Measurements from ENCODE around the gene PPP1R14D.

Gene PPP1R14D

DNA sequence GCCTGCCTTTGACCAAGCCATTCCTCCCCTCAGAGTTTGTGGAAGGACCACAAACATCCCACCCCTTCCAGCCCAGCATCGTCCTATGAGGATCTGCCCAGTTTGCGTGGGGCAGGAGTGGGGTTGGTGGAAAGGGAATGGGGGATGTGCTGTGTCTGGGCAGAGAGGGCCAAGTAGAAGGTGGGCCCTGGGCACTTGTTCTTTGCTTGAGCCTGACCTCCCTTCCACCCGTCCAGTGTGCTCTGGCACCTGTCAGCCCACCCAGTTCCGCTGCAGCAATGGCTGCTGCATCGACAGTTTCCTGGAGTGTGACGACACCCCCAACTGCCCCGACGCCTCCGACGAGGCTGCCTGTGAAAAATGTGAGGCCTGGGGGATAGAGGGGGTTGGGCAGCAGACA, 25.7 kb upstream of the PPP1R14D start:
- DNase-seq: peak in 3 of 10 donors; percentile 7 to 49 (median 24)
- intact Hi-C loops (cut with DNase I): no loop called here

DNA sequence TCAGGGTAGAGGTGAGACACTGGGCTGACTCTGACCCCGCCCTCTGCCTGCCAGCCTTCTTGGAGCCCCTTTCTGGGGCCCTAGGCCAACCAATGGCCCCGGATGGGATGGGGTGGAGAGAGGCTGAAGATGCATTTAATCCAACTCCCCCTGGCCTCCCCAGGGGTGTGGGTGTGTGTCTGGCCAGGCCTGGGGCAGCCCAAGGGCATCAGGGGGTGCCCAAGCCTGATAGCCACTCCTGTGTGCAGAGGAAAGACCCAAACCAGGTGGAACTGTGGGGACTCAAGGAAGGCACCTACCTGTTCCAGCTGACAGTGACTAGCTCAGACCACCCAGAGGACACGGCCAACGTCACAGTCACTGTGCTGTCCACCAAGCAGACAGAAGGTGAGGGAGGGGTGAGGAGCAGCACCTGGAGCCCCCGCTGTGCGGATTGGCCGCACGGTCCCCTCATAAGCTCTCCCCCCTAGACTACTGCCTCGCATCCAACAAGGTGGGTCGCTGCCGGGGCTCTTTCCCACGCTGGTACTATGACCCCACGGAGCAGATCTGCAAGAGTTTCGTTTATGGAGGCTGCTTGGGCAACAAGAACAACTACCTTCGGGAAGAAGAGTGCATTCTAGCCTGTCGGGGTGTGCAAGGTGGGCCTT, 24.9 kb upstream of the PPP1R14D start:
- DNase-seq: peak in 3 of 10 donors; percentile 55 to 59 (median 57)
- intact Hi-C loops (cut with DNase I): no loop called here

DNA sequence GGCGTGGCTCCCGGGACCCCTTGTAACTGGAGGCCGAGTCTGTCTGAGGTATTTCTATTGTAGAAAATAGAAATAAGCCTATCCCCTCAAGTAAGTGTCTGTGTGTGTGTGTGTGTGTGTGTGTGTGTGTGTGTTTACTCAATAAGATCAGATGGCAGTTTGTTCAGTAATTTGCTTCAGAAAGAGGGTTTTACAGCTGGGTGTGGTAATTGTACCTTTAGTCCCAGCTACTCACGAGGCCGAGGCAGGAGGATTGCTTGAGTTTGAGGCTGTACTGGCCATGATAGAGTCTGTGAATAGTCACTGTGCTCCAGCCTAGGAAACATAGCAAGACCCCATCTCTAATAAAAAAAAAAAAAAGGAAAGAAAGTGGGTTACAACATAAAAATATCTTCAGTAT, 24.0 kb upstream of the PPP1R14D start:
- no peak for DNase-seq
- intact Hi-C loops (cut with DNase I): no loop called here

DNA sequence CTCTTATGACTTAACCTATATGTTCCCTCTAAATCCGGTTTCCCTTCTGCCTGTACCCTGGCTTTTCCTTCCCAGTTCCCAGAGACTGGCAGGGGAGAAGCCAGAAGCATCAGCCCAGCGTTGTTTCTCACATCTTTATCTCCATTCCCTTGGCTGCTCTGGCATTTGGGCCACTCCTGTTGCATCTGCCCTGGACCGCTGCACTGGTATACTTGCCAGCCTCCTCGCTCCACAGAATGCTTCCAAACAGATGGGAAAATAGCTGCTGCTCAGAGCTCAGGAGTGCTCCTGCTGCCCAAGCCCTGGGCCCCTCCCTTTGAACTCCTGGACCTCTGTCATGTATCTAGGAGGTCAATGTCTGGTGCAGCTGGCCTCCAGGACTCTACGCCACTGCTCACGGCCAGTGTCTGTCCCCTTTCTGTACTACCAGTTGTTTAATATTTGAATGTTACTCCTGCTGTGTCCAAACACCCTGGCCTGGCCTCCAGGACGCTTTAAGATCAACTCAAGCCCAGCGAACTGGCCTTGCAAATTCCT, 22.1 kb upstream of the PPP1R14D start:
- intact Hi-C loops (cut with DNase I): no loop called here
- DNase-seq: peak in 3 of 10 donors; percentile 24 to 62 (median 45)

DNA sequence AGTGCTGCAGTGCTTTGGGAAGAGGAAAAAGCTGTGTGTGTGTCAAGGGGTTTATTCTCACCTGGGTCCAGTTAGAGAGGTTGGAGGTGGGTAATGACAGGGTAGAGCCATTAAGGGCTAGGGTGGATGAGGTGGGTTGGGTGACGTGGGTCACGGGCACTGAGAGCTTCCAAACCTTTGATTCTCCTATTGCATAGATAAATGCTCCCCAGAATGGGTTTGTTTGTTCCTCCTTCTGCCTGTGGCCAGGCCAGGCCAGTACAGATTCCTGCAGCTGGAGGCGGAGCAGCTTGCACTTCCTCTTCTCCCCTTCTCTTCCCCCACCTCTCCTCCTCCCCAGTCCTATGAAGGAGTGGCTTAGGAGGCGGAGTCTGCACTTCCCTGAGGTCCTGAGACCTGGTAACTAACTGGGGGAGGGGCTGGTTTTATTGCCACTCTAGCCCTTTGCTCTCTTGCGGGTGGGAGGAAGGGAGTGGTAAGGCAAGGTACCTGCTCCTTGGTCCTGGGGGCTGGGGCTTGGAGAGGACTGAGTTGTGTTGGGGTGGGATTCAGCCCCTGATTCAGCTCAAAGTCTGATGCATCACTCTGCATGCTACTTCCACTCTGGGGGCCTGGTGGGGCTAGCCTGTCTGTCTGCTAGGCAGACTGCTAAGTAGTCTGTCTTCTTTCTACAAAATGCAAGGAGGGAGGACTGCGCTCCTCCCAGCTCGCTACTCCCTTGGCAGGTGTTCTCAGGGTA, 18.9 kb upstream of the PPP1R14D start:
- intact Hi-C loops (cut with DNase I): no loop called here
- peak in 5 of 10 donors; percentile 15 to 83 (median 46) for DNase-seq

DNA sequence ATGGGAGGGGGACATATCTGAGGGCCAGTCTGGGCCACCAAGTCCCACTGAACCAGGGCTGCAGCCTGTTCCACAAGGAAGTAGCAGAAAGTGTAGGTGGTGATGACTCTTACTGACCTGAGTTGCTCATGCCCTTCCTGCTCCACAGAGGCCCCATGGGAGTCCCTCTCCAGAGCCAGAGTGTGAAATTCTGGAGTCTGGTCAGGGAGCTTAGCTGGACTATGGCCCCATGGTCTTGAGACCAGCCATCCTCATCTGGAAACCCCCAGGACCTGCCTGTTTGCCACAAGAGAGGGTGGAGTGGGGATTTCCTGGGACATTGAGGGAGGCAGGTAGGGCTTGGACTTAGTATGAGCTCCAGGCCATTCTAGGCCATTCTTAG, 18.3 kb upstream of the PPP1R14D start:
- intact Hi-C loops (cut with DNase I): no loop called here

DNA sequence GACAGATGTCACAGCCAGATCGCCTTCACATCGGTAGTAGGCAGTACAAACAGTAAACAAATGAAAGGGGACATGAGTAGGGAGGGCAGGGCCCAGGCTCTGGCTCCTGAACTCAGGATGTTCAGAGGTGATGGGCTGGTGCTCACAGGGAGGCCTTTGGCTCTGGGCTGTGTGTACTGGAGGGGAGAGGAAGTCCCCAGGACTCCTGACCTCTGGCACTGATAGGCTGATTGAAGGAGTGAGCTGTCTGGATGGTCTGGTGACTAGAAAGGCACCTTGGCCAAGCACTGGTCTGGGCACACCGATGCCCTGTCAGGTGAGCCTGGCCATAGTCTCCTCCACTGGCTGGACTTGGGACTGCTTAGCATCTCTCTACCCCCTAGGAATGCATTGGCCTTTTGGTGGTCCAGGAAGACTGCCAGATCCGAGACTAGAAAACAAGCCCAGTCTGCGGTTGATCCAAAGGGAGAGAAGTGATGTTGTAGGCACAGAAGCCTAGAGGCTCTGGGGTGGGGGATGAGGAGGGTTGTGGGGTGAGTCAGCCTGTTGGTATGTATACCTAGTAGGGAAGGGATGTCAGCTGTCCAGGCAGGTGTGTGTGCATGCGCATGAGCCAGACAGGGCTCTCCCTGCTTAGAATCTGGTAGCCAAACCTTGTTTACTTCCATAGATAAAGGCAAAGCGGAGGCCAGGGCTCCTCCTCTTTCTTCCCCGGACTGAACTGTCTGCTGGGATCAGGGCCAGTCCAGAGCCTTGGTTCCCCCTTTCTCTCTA, 17.2 kb upstream of the PPP1R14D start:
- peak in 3 of 10 donors; percentile 23 to 45 (median 35) for DNase-seq
- intact Hi-C loops (cut with DNase I): no loop called here

More for the DNA sequence above, 18.3 kb upstream of the PPP1R14D start:
- DNase-seq: peak in 3 of 10 donors; percentile 9 to 41 (median 33)

DNA sequence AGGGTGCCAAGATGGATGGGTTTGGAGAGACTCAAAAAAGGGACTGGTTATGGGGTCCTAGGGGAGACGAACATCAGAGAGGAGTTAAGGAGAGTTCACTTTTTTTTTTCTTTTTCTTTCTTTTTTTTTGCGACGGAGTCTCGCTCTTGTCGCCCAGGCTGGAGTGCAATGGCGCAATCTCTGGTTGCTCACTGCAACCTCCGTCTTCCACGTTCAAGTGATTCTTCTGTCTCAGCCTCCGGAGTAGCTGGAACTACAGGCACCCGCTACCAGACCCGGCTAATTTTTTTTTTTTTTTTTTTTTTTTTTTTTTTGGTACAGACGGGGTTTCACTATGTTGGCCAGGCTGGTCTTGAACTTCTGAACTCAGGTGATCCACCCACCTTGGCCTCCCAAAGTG, 16.5 kb upstream of the PPP1R14D start:
- DNase-seq: peak in 1 of 10 donors; percentile 44
- intact Hi-C loops (cut with DNase I): no loop called here

DNA sequence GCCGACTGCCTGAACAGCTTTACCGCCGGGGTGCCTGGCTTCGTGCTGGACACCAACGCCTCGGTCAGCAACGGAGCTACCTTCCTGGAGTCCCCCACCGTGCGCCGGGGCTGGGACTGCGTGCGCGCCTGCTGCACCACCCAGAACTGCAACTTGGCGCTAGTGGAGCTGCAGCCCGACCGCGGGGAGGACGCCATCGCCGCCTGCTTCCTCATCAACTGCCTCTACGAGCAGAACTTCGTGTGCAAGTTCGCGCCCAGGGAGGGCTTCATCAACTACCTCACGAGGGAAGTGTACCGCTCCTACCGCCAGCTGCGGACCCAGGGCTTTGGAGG, 16.2 kb upstream of the PPP1R14D start:
- DNase-seq: peak in 3 of 10 donors; percentile 72 to 85 (median 81)
- intact Hi-C loops (cut with DNase I): no loop called here

DNA sequence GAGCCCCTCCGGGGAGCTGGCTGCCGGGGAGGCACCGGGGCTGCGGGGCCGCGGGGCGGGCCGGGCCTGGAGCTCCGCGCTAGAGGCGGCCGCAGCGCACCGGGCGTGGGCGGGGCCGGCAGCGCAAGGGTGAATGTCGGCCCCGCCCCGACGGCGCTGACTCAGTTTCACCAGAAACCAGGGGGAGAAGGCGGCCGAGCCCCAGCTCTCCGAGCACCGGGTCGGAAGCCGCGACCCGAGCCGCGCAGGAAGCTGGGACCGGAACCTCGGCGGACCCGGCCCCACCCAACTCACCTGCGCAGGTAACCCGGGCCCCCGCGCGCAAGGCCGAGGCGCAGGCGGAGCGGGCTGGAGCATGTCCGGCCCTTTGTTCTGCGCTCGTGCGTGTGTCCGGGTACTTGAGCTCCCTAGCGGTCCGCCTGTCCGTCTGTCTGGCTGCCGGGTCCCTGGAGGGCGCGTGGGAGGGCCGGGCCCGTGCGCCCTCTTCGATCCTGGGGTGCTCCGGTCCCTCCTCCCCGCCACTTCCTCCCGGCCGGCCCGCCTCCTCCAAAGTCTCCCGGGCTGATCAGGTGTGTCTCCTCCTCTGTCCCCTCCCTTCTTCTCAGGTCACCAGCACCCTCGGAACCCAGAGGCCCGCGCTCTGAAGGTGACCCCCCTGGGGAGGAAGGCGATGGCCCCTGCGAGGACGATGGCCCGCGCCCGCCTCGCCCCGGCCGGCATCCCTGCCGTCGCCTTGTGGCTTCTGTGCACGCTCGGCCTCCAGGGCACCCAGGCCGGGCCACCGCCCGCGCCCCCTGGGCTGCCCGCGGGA, 15.6 kb upstream of the PPP1R14D start, which contains the start of gene SPINT1:
Gene SPINT1 (plus strand): TSS at position 164 of the 811 bp plus-strand sequence. CDS start 507 bp downstream, at position 671.
- intact Hi-C loops (cut with DNase I): no loop called here
- peak in 2 of 10 donors; percentile 57 to 79 for DNase-seq

DNA sequence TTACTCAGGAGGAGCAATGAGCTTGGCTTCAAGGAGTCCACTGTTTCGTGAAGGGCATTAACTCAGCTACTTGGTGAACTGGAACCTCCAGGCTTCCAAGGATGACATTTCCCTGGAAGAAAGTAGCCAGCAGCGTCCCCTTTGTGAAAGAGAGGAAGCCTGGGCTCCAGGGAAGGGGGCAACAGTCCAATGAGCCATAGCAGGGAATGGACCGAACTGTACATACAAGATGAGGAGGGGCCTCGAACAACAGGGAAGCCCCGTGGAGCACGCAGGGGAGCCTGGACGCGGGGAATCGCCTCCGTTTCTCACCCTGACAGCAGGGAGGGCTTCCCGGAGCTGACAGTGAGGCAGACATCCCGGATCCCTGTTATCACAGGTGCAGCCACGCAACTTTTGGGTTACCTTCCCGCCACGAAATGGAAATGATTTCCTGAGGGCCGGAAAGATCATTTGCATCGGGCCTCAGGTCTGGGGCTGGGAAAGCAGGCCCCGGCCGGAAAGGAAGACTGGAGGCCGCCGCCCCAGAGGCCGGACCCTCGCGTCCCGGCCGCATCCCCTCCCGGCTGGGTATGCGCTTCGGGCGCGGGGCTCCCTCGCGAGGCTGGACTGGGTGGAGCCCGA, 14.9 kb upstream of the PPP1R14D start:
- intact Hi-C loops (cut with DNase I): no loop called here
- DNase-seq: peak in 2 of 10 donors; percentile 20 to 41

DNA sequence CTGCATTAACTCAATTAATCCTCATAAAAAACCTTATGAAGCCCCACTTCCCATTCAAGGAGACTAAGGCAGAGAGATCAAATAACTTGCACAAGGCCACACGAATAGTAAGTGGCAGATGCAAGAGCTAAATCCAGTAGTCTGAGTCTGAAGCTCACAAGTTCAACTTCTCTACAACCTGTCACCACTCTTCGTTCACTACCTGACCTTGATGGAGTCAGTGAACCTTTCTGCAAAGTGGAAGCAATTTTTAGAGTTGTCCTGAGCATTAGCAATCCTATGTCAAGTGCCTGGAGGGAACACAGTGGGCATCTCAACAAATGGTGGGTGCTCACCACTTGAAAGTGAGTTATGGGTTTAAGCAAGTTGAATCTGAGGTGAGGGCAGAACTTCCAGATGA, 13.2 kb upstream of the PPP1R14D start:
- intact Hi-C loops (cut with DNase I): no loop called here
- peak in 1 of 10 donors; percentile 0 for DNase-seq

DNA sequence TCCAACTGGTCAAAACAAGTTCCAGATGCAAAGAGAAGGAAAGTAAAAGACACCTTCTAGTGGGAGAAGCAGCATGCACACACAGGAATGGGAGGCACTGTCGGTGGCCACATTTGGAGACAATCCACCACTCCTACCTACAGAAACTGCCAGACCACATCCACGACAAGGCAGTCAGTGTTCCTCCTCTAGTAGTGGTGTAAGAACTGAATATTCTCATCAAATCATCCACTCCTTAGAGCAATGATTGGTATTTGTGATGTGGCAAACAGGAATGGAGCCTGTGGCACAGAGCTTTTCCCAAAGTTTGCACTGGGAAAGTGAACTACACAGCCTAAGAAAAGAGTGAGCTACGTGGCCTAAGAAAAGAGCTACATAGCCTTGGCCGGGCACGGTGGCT, 10.2 kb upstream of the PPP1R14D start:
- intact Hi-C loops (cut with DNase I): no loop called here
- peak in 2 of 10 donors; percentile 4 to 48 for DNase-seq

DNA sequence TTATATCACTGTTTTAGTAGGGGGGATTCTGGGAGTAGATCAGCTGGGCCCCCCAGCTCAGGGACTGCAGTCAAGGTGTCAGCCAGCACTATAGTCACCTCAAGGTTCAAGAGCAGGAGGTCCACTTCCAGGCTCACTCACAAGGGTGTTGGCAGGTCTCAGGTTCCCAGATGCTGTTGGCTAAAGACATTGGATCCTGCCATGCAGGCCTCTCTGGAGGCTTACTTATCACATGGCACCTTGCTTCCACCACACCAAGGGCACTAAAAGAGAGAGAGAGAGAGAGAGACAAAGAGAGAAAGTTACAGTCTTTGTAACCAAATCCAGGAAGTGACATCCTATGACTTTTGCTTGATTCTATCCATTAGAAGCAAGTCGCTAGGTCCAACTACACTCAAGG, 7.5 kb upstream of the PPP1R14D start:
- intact Hi-C loops (cut with DNase I): no loop called here
- peak in 2 of 10 donors; percentile 2 to 34 for DNase-seq

DNA sequence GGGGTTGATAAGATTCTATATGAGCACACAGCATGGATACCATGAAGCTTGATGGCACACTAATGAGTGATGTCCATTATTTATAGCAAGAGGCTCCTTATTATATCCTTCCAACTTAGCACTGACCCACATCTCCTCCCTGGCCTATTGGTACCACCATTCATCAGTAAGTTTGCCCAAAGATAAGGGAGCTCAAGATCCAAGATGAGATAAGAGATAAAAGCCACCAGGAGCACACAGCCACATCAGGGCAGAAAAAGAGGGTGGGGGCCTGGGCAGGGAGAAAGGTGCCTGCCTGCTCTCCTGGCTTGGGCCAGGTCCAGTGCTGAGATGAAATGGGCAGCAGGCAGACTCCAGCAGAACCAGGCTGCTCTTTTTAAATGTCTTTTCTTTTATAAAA, 4.4 kb upstream of the PPP1R14D start:
- DNase-seq: peak in 2 of 10 donors; percentile 0 to 8
- intact Hi-C loops (cut with DNase I): no loop called here

DNA sequence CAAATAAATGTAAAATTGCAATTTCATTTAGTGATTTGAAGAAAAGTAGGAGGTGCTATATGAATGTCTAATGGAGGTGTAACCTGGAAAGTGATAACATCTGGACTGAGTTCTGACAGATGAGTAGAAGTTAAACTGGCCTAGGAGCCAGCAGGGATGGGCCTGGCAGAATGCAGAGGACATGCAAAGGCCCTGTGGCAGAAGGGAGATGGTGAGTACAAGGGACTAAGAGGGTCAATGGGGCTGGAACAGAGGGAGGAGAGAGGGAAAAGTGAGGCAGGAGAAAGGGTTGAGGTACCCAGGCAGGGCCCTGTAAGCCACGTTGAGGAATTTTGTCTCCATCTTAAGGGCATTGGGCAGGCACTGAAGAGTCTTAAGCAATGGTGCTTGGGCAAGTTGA, 3.4 kb upstream of the PPP1R14D start:
- intact Hi-C loops (cut with DNase I): no loop called here
- peak in 1 of 10 donors; percentile 4 for DNase-seq

DNA sequence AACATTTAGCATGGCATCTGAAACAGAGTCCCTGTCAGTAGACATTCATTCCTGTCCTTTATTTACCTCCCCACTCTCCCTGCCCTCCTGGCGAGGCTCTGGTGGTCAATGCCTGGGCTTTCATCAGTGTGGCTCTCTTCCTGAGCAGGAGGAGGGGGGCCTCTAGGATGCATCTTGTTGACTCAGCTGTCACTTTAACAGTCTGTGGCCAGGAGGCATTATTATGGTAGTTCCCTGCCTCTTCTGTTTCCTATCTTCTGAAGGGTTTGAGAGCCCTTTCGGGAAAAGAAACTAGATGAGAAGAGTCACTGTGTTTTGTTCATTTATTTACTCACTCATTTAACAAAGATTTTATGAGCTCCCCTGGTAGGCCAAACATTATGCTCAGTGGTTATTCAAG, 2.4 kb upstream of the PPP1R14D start:
- intact Hi-C loops (cut with DNase I): no loop called here
- DNase-seq: peak in 1 of 10 donors; percentile 34

DNA sequence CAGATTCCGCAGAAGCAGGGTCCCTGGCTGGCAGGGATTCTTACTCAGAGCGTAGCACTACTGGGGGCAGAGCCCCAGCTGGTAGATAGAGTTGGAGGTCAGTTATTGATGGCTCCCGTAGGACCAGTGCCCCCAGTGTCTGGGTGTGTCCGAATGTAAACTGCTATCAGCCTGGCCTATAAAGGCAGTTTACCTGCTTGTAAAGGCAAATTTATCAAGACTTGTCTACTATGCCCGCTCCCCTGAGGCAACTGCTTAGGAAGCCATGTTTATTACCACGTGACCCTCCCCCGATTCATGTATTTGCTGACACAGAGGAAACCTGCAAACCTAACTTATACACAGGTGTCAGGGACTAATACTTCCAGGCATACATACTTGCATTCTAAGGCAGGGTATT, 607 bp upstream of the PPP1R14D start:
- peak in 1 of 10 donors; percentile 1 for DNase-seq
- intact Hi-C loops (cut with DNase I): no loop called here

DNA sequence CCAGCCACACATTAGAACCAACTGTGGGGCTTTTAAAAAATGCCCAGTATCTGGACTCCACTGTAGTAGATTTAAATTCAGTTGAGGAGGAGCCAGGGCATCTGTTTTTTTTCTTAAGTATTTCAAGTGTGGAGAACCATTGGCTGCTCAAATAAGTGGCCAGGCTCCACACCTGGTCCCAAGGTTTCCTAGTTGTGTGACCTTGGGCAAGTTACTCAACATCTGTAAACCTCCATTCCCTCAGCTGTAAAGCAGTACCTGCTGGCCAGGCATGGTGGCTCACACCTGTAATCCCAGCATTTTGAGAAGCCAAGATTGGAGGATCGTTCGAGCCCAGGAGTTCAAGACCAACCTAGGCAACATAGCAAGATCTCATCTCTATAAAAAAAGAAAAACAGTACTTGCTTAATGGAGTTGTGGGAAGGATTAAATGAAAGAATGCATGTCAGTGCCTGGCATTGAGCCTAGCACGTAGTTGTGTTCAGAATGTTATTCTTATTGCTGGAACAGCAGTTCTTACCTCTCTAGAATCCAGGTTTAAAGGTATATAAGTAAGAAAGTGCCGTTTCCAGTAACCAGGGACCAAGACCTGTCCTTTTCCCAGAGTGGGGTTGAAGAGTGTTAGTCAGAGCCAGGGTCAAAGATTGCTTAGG, 2.0 kb downstream of the PPP1R14D start:
- intact Hi-C loops (cut with DNase I): no loop called here
- DNase-seq: peak in 1 of 10 donors; percentile 31

Measured in posterior cingulate gyrus (tissue), 11 donors.